HG02588 (cell line): ENCODE measurements around the gene SPIRE1.
"Not testable (repeated sequence)": the region's sequence is repeated elsewhere in the genome, so short reads cannot be mapped to it uniquely, and the experiment has no call there.

Experiments
- ATAC-seq: cut with Tn5 transposase; IDR thresholded peaks from one replicate; pipeline ENCODE4 v1.9.1; 2021; ENCODE audit warnings: mild to moderate bottlenecking, moderate library complexity; ENCODE audit not compliant: unreplicated experiment

The SPIRE1 gene

DNA sequence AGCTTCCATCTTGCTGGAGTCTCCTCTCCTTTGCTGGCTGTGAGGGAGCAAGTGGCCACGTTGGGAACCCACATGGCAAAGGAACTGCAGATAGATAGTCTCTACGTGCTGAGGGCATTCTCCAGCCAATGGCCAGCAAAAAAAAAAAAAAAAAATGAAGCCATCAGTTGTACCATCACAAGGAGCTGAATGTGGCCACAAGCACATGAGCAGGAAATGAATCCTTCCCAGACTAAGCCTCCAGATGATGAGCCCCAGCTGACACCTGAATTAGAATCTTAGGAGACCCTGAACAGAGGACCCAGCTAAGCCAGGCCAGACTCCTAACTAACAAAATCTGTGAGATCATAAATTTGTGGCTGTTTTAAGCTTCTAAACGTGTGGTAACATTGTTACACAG, 57.9 kb downstream of the SPIRE1 start:
- no peak for ATAC-seq

- ATAC-seq, result no peak
Observed at GRCh38 chr18:12599543-12599942, 58.4 kb downstream of the SPIRE1 start.

GRCh38 chr18:12598181-12598930, 59.6 kb downstream of the SPIRE1 start:
- ATAC-seq, result no peak

DNA sequence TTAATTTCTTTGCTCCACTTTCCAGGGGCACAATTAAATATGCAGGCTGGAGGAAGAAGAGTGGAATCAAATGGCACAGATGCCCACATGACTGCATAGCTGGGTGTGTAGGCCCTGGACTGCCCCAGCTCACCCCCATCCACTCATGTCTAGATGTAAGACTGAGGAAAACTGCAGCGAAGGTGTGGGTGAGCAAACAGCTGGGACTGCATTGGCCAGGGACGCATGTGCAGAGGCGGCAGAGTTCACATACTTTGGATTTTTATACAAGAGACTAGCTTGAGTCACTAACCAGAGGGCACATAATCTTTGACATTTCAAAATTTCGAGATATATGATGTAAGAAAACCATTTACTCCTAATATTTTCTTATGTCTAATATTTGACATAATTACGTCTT, 60.1 kb downstream of the SPIRE1 start:
- no peak for ATAC-seq

DNA sequence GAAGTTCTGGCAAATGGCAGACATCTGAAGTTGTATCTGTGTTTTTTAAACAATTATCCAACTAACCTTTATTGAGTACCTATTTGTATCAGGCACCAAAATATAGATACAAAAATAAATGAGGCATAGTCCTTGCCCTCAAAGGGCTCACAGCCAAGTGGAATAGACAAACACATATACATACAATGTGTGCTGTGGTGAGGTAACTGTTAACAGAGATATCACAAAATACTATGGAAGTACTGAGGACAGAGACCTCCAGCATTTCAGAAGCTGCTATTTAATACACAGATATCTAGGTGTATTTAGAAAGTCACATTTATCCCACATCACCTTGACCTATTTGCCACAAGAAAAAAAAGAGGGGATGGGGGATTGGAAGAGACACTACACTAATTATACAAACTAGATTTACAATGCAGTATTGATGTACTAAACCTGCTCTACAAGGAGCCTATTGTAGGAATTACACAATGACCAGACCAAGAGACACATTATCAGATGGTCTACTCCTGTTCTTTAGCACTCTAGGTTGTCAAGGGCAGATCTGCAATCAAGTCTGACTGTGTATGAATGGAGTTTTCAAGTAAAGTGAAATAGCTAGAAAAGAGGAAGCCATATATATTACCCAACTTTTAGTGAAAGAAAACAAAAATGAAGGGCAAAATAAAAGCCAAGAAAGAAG, 62.2 kb downstream of the SPIRE1 start:
- ATAC-seq, result no peak

DNA sequence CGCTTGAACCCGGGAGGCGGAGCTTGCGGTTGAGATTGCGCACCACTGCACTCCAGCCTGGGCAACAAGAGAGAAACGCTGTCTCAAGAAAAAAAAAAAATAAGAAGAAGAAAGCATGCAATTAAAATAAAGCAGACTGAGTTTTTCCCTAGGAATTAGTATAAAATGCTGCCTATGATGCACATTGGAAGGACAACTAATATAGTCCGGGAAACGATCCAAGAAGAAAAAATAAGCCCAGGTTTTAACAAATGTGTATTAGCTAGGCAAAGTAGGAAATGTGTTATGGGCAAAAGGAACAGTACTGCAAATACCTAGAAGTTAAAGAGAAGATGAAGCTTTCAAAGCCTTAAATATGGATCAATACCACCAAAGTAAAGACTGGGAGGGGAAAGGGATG, 64.0 kb downstream of the SPIRE1 start:
- ATAC-seq, result no peak

GRCh38 chr18:12592597-12593127, 65.2 kb downstream of the SPIRE1 start:
- no peak for ATAC-seq

DNA sequence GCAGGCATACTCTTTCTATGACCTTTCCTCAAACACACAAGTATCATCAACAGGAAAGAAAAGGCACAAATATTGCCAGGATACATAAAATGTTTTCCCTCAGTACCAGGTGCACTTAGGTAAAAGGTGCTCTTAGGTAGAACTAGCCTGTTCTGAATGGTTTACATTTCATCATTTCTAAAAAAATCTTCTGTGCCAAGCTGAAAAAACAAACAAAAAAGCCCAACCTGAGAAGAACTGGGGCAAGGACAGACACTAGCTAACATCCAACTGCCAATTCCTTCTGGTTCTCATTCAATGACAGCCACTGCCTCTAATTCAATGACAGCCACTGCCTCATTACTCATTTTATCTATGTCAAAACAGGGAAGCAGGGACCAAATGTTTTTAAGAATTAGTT, 68.5 kb downstream of the SPIRE1 start:
- no peak for ATAC-seq

DNA sequence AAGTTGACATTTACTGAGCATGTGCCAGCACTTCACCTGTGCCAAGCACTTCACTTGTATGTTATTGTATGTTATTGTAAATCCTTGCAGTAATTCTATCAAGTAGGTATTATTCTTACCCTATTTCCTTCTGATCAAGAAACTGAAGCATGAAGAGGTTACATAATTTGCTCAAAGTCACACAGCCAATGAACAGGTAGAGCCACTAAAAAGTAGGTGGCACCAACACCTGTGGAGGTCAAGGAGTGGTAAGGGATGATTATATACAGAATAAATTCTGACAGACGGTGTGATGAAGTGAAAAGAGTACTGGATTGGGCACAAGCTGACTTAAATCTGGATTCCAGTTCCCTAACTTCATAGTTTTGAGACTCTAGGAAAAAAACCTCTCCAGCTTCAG, 71.0 kb downstream of the SPIRE1 start:
- ATAC-seq, result no peak

GRCh38 chr18:12585218-12585617, 72.7 kb downstream of the SPIRE1 start:
- no peak for ATAC-seq

GRCh38 chr18:12580630-12581342, 77.1 kb downstream of the SPIRE1 start:
- no peak for ATAC-seq

GRCh38 chr18:12579775-12580174, 78.1 kb downstream of the SPIRE1 start:
- no peak for ATAC-seq

DNA sequence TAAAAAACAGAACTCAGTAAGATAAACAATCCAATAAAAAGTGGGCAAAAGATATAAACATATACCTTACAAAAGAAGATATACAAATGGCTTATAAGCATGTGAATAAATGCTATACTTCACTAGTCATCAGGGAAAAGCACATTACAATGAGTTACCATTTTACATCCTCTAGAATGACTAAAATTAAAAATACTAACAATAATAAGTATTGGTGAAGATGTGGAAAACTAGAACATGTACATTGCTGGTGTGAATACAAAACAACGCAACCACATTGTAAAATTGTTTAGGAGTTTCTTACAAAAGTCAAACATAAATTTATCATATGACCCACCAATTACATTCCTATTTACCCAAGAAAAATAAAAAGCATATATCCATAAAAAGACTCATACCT, 80.1 kb downstream of the SPIRE1 start:
- no peak for ATAC-seq

GRCh38 chr18:12574494-12575185, 83.3 kb downstream of the SPIRE1 start:
- ATAC-seq, result no peak

- ATAC-seq, result no peak
Observed at GRCh38 chr18:12571630-12572029, 86.3 kb downstream of the SPIRE1 start.

GRCh38 chr18:12569791-12570190, 88.1 kb downstream of the SPIRE1 start:
- ATAC-seq, result no peak

- no peak for ATAC-seq
Observed at GRCh38 chr18:12567849-12568248, 90.1 kb downstream of the SPIRE1 start.

DNA sequence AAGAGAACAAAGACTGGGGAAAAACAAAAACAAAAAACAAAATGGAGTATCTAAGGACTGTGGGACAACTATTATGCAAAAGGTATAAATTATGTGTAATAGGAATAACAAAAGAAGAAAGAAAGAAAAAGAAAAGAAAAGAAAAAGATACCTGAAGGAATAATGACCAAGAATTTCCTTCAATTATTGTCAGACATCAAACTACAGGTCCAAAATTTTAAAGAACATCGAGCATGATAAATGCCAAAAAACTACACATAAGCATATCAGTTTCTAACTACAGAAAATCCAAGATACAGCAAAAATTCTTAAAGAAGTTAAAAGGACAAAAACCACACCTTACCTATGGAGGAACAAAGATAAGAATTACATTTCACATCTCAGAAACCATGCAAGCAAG, 93.0 kb downstream of the SPIRE1 start:
- ATAC-seq, result no peak

- no peak for ATAC-seq
Observed at GRCh38 chr18:12564378-12564777, 93.5 kb downstream of the SPIRE1 start.

- ATAC-seq, result not testable (repeated sequence)
Observed at GRCh38 chr18:12560600-12560999, 97.3 kb downstream of the SPIRE1 start.

DNA sequence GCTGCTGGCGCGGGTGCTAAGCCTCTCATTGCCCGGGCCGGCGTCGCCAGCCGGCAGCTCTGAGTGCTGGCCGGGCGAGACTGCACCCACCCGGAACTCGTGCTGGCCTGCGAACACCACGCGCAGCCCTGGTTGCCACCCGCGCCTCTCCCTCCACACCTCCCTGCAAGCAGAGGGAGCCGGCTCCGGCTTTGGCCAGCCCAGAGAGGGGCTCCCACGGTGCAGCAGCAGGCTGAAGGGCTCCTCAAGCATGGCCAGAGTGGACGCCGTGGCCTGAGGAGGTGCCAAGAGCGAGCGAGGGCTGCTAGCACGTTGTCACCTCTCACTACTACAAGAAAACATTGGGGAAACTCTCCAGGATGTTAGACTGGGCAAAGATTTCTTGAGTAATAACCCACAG, 98.6 kb downstream of the SPIRE1 start:
- ATAC-seq, result no peak
